Left ventricle myocardium inferior (tissue), 1 donor: Measurements from ENCODE around the gene ITPA. TPM values are rescaled to one million over a fixed set of nuclear protein-coding genes. Genes with fewer than 3 reads are reported as not detected.
A peak's percentile ranks its signal among the peaks of the same experiment; 100 is the strongest.

Experiments used
- DNase-seq: peaks from one replicate; pipeline ENCODE4 v3.0.0-alpha.2; 2020
- H3K27ac ChIP-seq: fragments of 200-600 bp; replicated peaks from 2 replicates; pipeline ENCODE4 v1.8.0; 2021
- H3K27me3 ChIP-seq: fragments of 200-600 bp; 2 replicates; pipeline ENCODE4 v1.8.0; 2021; ENCODE audit warnings: low read depth
- H3K36me3 ChIP-seq: fragments of 200-600 bp; 2 replicates; pipeline ENCODE4 v1.8.0; 2021
- H3K4me1 ChIP-seq: fragments of 200-600 bp; 2 replicates; pipeline ENCODE4 v1.8.0; 2021
- H3K4me3 ChIP-seq: fragments of 200-600 bp; 2 replicates; pipeline ENCODE4 v1.8.0; 2021; ENCODE audit warnings: mild to moderate bottlenecking, moderate library complexity
- H3K9me3 ChIP-seq: fragments of 200-600 bp; replicated peaks from 2 replicates; pipeline ENCODE4 v1.8.0; 2021
- CTCF ChIP-seq: fragments of 200-600 bp; IDR thresholded peaks from 2 replicates; pipeline ENCODE4 v1.8.0; 2021; ENCODE audit warnings: antibody characterized with exemption, mild to moderate bottlenecking, borderline replicate concordance
- intact Hi-C: fragments of 100-400 bp; cut with micrococcal nuclease; formaldehyde crosslinking; loops from one replicate; pipeline ENCODE4 v1.11.0; 2022
- total RNA-seq: library from RNA; stranded (reverse); fragmentation: NEBNext Ultra II Directional; extraction: Animal tissue kit (Norgen Biotek cat#: 25700); gene quantifications from one replicate; pipeline ENCODE4 v1.2.1, GENCODE V29; 2021
- donor health status: DM: no; HTN: yes; CAD: no; lungs with severe emphysema.

The ITPA gene
- total RNA-seq, 1 donor from 2014 or later: 17.2 TPM

GRCh38 chr20:3237958-3238615 lies 28.8 kb downstream of the ITPA start:
- Histone ChIP-seq H3K27ac (no peak overlapping the region), H3K4me3 (peak overlapping the region; percentile 80), H3K4me1 (peaks cover 27% of the 10 kb centered on the region), H3K9me3 (no peaks in the 10 kb centered on the region), H3K36me3 (no peaks in the 10 kb centered on the region), H3K27me3 (peaks cover 67% of the 10 kb centered on the region)
- DNase-seq: no peak
- intact Hi-C loops: no loop called here
- no peak for TF ChIP-seq CTCF

GRCh38 chr20:3238616-3239025 lies 29.3 kb downstream of the ITPA start:
- TF ChIP-seq CTCF: no peak
- Histone ChIP-seq H3K27me3 (peaks cover 67% of the 10 kb centered on the region), H3K36me3 (no peaks in the 10 kb centered on the region), H3K4me1 (peaks cover 27% of the 10 kb centered on the region), H3K4me3 (peak overlapping the region; percentile 80), H3K9me3 (no peaks in the 10 kb centered on the region), H3K27ac (no peak overlapping the region)
- no peak for DNase-seq
- intact Hi-C loops: no loop called here

GRCh38 chr20:3239026-3239866 lies 29.9 kb downstream of the ITPA start, which contains the start of gene SLC4A11:
Gene SLC4A11, minus strand, starts transcription at chr20:3239190. Its CDS starts 53 bp downstream, at chr20:3239137.
- peak within 1 kb of the TSS; percentile 50 for H3K27ac ChIP-seq
- peak within 1 kb of the TSS; percentile 80 for H3K4me3 ChIP-seq
- no peaks in the 10 kb centered on the region for H3K9me3 ChIP-seq
- no peaks in the 10 kb centered on the region for H3K36me3 ChIP-seq
- TF ChIP-seq CTCF: no peak
- intact Hi-C loops: no loop called here
- H3K27me3 ChIP-seq: peaks cover 67% of the 10 kb centered on the region
- peaks cover 27% of the 10 kb centered on the region for H3K4me1 ChIP-seq
- DNase-seq: peak; percentile 71

GRCh38 chr20:3239867-3240775 lies 30.8 kb downstream of the ITPA start:
- H3K27ac ChIP-seq: peak overlapping the region; percentile 50
- TF ChIP-seq CTCF: no peak
- no peak for DNase-seq

GRCh38 chr20:3240776-3241363 lies 31.6 kb downstream of the ITPA start:
- no peak overlapping the region for H3K27ac ChIP-seq
- TF ChIP-seq CTCF: no peak

More at GRCh38 chr20:3239867-3240775, 30.8 kb downstream of the ITPA start:
- no peaks in the 10 kb centered on the region for H3K9me3 ChIP-seq
- H3K4me3 ChIP-seq: peak overlapping the region; percentile 80
- H3K4me1 ChIP-seq: peaks cover 27% of the 10 kb centered on the region
- intact Hi-C loops: no loop called here
- no peaks in the 10 kb centered on the region for H3K36me3 ChIP-seq
- peaks cover 62% of the 10 kb centered on the region for H3K27me3 ChIP-seq

More at GRCh38 chr20:3240776-3241363, 31.6 kb downstream of the ITPA start:
- no peaks in the 10 kb centered on the region for H3K9me3 ChIP-seq
- intact Hi-C loops: no loop called here
- H3K4me3 ChIP-seq: peak overlapping the region; percentile 80
- H3K36me3 ChIP-seq: no peaks in the 10 kb centered on the region
- peaks cover 56% of the 10 kb centered on the region for H3K27me3 ChIP-seq
- no peak for DNase-seq
- peaks cover 27% of the 10 kb centered on the region for H3K4me1 ChIP-seq
